AG10803 (cell line): ENCODE data around the gene MCRIP2.
"Not testable (repeated sequence)": the region's sequence is repeated elsewhere in the genome, so short reads cannot be mapped to it uniquely, and the experiment has no call there.

Experiments used
- DNase-seq: peaks from one replicate; pipeline ENCODE4 v3.0.0; 2010; ENCODE audit warnings: low read depth
- H3K4me3 ChIP-seq: 2 replicates; pipeline ENCODE4 v1.5.1; 2011; ENCODE audit warnings: mild to moderate bottlenecking, low read length, control low read depth
- TF ChIP-seq, protein P1 (sequence below): conservative IDR thresholded peaks from 2 replicates; pipeline ENCODE4 v1.5.1; 2011; ENCODE audit warnings: mild to moderate bottlenecking, low read length, control low read depth, inconsistent platforms

The MCRIP2 gene

DNA sequence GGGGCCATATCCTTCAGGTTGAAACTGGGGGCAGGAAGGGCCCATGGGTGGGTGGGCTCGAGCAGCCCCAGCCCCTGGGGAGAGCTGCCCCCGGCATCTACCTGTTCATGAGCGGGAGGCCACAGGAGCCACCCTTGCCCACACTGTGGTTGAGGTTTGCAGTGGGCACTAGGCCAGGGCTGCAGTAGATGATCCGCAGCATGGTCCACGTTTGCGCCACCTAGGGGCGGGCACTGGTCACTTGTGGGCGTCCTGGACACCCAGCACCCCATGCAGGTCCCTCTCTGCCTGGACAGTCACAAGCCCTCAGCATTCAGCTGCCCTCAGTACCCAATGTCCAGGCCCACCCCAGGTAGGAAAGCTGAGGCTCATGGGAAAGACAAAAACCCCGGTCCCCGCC, 44.3 kb downstream of the MCRIP2 start:
- TF ChIP-seq, protein P1, sequence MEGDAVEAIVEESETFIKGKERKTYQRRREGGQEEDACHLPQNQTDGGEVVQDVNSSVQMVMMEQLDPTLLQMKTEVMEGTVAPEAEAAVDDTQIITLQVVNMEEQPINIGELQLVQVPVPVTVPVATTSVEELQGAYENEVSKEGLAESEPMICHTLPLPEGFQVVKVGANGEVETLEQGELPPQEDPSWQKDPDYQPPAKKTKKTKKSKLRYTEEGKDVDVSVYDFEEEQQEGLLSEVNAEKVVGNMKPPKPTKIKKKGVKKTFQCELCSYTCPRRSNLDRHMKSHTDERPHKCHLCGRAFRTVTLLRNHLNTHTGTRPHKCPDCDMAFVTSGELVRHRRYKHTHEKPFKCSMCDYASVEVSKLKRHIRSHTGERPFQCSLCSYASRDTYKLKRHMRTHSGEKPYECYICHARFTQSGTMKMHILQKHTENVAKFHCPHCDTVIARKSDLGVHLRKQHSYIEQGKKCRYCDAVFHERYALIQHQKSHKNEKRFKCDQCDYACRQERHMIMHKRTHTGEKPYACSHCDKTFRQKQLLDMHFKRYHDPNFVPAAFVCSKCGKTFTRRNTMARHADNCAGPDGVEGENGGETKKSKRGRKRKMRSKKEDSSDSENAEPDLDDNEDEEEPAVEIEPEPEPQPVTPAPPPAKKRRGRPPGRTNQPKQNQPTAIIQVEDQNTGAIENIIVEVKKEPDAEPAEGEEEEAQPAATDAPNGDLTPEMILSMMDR: peak; percentile 46
- peak; percentile 40 for DNase-seq
- no peak overlapping the region for H3K4me3 ChIP-seq

GRCh38 chr16:686459-687260, 45.0 kb downstream of the MCRIP2 start:
- H3K4me3 ChIP-seq: no peak overlapping the region
- TF ChIP-seq, protein P1: no peak
- no peak for DNase-seq

DNA sequence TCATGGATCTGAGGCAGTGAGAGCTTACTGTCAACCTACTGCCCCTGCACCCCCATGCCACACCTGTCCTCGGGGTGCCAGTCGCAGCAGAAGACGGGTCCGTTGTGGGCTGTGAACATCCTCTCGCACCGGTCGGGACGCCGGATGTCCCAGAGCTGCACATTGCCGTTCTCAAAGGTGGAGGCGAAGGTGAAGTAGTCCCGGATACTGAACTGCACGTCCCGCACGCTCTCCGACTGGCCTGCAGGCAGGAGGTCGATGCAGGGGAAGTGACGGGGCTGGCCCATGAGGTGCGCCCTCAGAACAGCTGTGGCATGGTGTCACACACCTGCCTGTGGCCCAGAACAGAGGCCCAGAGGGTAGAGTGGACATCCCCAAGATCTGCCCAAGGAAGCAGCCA, 45.9 kb downstream of the MCRIP2 start:
- H3K4me3 ChIP-seq: no peak overlapping the region
- TF ChIP-seq, protein P1: no peak
- no peak for DNase-seq

DNA sequence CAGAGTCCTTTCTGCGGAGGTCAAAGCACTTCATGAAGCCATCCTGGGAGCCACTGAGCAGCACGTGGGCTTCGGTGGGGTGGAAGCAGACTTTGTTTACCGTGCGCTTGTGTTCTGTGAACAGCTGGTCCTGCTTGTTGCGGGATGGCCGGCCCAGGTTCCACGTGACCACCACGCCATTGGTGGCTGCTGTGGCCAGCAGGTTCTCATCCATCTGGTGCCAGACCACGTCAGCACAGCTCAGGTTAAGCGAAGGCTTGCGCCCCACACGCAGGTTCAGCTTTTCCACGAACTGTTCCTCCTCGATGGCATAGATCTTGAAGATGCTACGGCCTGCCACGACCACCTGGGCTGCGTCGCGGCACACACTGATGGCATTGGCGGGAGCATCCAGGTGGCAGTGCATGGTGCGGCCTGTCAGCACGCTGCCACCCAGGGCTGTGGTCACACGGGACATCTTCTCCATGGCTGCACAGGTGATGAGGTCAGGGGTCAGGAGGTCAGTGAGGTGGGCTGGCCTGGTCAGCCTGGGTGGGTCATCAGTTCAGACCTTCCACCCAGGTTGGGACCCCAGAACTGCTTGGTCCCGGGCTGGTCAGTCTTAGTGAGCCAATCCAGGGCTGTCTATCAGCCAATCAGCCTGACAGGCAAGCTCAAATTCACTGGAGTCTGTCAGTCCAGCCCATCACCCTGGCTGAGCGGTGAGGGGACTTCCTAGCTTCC, 47.7 kb downstream of the MCRIP2 start:
- no peak for DNase-seq
- H3K4me3 ChIP-seq: peak overlapping the region; percentile 85
- TF ChIP-seq, protein P1: no peak

GRCh38 chr16:691242-691641, 49.6 kb downstream of the MCRIP2 start:
- not testable (repeated sequence) for H3K4me3 ChIP-seq, DNase-seq

DNA sequence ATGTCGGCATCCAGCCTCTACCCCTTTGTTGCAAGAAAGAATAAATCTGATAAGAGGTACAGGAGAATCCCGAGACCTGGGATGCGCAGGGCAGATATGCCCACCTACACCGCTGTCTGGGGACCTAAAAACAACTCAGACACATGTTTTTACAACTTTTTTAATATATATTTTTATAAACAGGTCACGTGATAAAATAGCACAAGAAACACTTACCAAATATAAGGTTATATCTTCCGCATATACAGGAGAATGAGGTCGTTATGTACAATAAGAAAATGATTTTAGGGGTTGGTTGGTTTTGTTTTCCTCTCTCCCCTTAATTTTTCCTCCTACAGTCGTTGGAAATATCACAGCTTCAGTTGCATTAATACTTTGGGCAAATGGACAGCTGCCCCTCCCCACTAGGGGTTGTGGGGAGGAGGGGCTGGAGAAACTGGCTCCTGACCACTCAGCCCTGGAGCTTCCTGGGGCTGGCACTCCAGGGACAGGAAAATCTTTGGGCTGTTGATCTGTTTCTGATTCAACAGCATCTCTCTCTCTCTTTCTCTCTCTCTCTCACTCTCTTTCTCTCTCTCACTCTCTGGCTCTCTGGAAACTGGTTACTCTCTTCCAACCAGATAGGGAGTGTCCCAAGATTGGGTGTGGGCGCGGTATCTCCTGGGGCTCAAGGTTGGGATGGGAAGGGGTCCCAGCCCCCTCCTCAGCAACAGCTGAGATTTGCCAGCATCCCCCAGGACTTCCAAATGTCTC, 50.9 kb downstream of the MCRIP2 start:
- TF ChIP-seq, protein P1: no peak
- DNase-seq: no peak
- H3K4me3 ChIP-seq: no peak overlapping the region

DNA sequence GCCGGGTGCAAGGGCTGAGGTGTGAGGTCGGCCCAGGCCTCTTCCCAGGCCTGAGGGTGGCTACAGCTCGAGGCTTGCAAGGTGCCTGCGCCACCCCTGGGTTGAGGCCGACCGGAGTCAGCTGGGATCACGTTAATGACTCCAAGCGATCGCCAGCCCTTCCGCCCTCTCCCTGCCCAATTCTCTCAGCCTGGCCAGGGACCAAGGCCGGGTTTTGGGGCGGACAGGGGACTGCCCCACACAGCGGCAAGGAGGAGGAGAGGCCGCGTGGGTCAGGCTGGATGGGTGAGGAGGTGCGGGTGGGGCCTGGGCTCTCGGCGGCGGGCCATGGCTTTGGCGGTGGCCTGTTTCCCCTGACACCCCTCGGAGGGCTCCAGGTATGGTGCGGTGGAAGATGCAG, 51.7 kb downstream of the MCRIP2 start:
- TF ChIP-seq, protein P1: no peak
- DNase-seq: no peak
- H3K4me3 ChIP-seq: no peak overlapping the region
